NCI-H1417 treated with DMSO at 0.1 percent for 48 hours (cell line): Measurements from ENCODE around the gene BBS9.
"Not testable (repeated sequence)": the region's sequence is repeated elsewhere in the genome, so short reads cannot be mapped to it uniquely, and the experiment has no call there.

Experiments
- DNase-seq: peaks from one replicate; lab custom pipeline; 2025; lab: John Stamatoyannopoulos, UW

The BBS9 gene

DNA sequence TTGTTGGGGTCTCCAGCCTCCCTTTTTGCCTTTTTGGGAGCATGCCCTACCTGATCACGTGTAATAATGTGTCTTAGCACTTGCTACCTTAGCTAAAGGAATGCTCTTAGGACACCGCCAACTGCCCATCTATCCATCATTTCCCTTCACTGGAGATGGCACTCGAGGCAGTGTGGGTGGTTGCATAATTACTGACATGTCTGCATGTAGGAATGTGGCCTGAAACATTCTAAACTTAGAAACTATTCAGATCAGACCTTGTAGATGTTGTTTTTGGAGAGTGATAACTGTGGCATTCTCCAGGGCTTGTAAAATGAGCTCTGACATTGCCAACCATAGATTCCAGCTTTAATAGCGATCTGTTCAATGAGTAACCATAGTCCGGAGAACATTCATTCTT is 365.8 kb downstream of the BBS9 start:
- DNase-seq: no peak

DNA sequence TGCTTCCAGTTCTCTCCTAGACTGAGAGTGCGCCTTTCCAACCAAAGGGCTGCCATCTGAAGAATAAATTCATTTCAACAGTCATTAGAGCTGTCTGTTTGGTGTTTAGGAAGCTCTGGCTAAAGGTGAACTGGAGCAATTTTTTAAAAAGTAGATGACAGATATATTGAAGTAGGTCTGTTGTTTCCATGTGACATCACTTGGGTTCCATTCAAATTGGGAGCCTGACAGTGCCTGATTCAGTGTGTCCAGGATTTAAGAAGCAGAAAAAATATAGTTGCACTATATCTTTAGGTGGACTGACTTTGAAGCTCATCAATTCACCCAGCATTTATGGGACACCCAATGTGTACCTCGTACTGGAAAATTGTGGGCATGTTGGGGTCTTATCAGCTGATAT is 367.7 kb downstream of the BBS9 start:
- DNase-seq: no peak

DNA sequence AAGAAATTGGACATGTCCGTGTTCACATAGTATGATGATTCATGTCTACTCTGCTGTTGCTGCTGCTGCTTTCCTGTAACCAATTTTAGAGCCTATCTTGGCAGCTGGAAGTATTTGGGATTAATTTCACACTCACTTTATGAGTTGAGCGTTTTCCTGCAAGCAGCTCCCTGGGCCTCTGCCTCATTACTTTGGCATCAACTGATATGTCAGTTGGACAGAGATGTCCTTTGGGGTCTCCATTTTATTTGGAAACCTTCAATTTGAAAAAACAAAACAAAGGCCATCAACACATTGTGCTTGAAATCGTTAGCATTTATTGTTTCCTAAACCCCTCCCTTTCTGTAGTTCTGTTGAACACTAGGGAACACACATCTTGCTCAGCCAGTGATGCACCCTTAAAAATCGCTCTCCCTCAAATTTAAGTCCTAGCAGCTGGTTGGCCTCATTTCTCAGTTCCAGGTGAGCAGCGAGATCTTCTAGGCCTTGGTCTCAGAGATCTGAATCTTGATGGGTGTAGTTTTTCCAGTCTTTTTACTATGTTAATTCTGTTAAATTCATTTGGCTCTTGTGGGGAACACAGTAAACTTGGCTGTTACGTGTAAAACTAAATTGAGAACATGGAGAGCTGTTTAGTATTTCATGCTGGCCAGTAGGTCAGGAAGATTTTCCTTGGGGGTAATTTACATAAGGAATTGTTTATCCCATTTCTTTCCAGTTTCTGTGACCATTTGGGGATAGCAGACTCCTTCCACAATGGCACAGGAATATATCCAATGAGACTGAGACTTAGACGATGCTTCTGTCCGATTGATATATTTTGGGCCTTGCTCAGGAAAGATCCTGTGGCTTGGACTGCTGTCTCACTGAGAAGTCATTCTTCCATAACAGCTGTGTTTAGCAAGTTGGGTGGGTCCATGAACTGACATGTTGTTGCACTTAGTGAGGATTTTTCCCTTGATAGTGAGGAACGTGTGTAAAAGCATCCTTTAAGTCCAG is 371.6 kb downstream of the BBS9 start:
- no peak for DNase-seq

DNA sequence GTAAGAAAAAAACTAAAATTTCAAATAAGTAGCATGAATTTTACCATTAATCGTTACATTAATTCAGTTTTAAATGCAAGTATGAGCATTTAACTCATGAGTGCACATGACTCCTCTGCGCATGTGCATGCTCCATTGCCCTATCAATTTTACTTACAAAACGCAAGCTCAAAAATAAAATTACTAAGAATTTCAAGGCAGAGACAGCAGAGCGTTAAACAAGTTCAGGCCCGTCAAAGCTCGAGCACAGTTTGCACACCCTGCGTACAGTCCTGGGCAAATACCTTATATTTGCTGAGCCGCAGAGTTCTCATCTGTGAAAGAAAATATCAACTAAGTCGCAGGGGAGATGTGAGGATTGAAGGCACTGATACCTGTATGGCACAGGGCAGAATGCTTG is 373.6 kb downstream of the BBS9 start:
- DNase-seq: no peak

DNA sequence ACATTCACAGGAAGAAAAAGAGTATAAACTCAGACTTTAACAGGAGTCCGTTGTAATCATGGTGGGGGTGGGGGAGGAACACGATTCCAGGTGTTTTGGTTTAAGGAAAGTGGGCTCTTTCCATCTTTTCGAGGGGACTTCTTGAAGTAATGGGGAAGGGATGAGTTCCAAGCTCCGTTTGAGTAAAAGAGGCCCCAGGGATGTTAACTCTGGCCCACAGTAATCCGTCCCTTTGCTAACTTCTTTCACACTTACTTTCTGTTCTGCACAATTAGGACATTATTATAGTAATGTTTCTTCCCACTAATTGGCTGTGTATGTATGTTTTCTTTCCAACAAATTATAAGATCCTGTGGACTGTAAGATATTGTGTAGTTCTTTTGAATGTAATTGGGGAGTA is 374.4 kb downstream of the BBS9 start:
- DNase-seq: no peak

DNA sequence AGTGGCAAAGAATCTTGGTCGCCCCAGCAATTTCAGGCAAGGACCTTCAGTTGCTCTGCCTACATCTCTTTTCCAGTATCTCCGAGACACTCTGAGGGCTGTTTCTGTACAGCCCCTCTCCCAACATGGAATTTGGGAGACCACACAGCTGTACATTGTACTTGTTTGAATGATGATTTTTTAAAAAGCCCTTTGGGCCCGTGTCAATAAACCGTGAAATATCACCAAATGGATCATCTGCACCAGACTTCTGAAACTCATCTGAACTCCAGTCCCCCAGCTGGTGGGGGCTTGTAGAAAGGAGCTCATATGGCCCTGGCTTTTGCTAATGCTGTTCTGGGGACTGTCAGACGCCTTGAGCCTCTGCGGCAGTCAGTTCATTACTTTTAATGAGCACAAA is 374.9 kb downstream of the BBS9 start:
- DNase-seq: no peak

DNA sequence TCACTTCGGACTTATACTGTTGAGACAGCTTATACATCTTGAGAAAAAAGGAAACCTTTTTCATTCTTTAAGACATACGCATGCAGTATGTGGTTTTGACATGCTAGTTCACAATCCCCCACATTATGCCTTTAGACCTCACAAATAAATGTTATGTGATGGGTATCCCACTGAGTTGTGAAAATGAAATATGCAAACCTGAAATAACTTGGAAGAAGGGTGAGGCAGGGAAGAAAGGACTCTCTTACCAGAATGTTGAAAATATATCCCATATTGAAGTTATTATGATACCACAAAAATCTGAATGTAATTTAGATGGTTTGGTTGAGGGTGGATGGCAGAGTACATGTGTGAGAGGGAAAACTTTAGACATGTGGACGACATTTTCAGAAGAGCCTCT is 379.8 kb downstream of the BBS9 start:
- no peak for DNase-seq

DNA sequence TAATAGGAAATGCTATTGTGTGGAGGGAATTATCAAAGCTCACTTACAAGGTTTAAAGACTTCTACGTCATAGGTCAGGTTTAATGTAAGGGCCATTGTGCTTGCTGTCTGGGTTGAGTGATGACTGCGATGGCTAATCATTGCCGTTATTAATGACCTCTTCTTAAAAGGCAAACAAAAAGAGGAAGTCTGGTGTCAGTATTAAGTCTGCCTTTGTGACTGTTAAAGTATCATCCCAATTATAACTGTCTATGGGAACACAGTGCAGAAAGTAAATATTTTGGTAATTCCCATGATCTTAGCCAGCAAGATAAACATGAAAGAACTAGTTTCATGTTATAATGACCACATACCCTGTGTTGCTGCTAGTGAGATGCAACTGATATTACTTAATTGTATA is 382.4 kb downstream of the BBS9 start:
- peak; percentile 16 for DNase-seq

DNA sequence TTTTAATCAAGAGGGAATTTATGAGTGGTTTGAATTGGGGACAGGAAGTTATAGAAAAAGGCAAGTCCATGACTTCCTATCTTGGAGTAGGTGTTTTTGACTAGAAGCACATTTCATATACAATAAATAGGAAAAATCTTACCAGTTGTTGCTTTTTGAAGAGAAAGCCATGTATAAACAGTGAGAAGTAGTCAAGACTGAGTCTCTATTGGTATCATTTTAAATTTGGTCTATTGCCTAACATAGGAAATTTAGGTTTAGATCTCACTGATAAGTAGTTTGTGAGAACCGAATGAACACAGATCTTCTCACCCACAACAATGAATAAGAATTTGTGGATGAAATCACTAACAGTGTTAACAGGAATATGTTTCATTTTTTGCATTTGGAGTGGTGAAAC is 387.2 kb downstream of the BBS9 start:
- DNase-seq: no peak

DNA sequence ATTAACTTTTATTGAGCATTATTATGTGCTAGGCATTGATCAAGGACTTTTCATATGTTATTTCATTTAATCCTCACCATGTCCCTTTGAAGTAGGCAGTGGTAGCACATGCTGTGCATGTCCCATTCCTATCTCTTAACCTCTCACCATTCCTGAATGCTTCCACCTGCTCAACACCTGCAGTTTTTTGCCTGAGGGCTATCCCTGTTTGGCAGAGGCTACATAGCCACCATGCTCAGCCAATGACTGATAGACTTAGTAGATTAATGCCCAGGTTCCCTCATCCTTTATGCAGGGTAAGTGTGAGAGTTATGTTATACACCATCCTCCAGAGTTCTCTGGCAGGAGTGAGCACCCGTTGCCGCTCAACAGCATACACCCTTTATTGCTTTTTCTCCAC is 387.8 kb downstream of the BBS9 start:
- DNase-seq: peak; percentile 27

DNA sequence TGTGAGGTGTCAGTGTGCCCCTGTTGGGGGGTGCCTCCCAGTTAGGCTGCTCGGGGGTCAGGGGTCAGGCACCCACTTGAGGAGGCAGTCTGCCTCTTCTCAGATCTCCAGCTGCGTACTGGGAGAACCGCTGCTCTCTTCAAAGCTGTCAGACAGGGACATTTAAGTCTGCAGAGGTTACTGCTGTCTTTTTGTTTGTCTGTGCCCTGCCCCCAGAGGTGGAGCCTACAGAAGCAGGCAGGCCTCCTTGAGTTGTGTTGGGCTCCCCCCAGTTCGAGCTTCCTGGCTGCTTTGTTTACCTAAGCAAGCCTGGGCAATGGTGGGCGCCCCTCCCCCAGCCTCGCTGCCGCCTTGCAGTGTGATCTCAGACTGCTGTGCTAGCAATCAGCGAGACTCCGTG is 397.6 kb downstream of the BBS9 start:
- not testable (repeated sequence) for DNase-seq

DNA sequence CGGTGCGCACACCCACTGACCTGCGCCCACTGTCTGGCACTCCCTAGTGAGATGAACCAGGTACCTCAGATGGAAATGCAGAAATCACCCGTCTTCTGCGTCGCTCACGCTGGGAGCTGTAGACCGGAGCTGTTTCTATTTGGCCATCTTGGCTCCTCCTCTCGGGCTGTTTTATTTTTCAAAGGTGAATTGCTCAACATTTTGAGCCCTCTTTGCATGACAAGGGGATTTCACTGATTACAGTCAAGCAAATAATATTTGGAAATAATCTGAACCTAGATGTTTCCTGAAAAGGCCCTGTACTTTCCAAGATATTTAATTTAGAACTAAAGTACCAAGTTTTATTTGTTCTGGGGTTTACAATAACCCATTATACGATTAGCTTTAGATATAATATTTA is 398.2 kb downstream of the BBS9 start:
- not testable (repeated sequence) for DNase-seq

DNA sequence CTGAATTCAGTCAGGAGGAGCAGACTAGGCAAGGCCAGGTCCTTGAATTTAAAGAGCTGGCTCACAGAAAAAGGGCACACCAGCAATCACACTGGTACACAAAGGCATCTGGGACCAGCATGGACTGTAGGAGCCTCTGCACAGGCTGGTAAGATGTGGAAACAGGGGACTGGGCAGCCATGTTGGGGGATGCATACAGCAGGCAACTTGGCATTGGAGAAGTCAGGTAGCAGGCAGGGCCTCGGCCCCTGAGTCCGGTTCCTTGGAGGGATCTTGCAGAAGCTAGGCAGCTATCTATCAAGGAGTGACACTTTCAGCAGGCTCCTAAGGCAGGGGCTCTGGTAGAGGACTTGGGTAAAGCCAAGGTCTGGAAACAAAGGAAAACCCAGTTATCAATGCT is 399.7 kb downstream of the BBS9 start:
- no peak for DNase-seq

DNA sequence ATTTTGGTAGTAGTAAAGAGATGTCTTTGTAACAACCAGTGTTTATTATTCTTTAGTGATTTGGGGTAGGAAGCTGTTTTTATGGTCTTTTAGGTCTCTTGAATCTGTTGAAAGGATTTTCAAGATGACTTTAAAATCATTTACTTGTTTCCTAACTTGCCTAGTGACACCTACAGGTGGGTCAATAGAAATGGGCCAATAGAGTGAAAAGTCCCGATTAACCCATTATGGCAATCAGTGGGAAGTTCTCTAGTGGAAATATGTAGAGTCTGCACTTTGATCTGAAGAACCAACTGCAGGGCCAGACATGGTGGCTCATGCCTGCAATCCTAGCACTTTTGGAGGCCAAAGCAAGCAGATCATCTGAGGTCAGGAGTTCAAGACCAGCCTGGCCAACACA is 401.3 kb downstream of the BBS9 start:
- no peak for DNase-seq

DNA sequence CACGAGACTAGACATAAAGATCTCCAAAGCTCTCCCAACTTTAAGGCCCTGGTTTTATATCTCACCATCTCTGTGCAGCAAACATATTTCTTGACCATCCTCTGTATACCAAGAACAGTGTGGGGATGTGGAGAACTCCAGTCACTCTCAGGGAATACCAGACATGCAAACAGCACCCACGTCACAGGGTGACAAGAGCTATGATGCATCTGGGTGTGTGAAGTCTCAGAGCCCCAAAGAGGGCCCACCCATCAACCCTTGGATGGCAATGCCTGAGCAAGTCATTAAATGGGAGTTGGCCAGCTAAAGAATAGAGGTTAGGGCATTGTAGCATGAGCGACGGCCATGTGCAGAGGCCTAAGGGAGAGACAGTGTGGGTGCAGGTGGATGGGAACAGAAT is 402.5 kb downstream of the BBS9 start:
- no peak for DNase-seq

DNA sequence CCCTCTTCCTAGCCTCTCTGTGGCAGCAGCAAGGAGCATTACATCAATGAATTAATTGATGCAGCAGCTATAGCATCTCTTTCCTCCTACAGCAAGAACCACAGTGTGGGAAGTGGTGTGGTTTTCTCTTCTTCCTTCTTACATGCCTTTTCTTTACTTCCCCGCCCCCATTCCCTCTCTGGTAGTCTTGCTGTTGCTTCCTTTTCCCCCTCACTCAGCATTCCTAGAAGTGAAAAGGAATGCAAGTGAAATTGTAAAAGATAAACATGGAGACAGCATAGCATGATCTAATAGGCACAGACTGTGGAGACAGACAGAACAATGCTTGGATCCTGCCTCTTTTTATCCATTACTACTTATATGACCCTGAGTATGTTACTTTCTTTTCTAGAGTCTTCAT is 405.5 kb downstream of the BBS9 start:
- DNase-seq: no peak

DNA sequence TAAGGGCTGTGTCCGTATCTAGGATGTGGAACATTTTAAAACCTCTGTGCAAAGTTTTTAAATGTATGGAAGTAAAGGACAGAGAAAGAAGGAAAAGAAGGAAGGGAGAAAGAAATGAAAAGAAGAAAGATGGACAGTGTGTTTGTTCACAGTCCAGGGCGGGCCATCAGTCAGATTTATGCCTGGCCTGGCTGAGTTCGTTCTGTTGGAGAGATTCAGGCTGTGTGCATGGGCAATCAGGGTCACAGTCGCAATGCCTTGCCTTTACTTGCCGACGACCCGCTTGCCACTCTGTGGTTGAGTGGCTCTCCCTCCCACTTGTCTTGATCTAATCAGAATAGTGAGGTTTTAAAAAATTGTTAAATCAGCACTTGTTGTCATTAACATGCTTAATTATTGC is 406.6 kb downstream of the BBS9 start:
- no peak for DNase-seq

DNA sequence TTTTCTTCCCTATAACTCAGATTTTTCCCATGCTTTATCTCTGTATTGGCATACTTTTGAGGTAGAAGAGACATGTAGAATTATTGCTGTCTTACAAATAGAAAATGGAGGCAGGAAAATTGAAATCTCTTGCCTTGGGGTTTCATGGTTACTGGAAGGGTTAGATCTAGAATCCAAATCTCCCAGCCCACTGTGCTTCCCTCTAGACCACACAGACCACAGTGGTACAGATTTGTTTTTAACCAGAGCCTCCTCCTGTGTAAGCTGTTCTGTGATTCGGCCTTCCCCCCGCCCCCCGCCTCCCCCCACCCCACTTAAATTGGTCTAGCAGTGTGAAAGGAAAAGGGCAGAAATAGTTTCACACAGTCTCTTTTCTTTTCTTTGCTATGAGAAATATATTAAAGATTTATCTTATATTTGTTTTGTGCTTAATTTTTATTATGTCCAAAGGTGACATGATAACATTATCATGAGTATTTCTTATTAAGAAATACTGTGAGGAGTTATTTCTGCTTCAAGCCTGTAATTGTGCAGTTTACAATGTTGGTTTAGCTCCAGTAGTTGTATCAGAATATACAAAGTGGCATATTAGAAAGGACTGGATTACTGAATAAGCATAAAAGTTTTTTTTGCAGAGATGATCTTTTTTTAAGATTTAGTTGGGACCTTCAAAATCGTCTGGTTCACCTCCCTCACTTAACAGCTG is 407.2 kb downstream of the BBS9 start:
- DNase-seq: no peak

DNA sequence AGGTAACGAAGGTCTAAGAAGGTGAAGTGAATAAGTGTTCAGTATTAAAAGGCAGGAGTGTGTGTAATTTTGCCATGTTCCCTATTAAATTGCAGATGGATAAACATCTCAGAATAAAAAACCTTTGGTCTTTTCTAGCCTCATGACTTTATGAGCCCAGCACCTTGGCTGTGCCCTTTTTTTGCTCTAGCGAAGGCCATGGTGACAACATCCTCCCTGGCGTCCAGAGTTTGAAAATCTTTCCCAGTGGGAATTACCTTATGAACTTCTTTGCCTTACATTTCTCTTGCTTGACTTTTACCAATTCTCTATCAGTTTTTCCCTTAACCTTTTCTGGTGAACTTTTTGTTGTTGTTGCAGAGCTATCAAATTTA is 407.7 kb downstream of the BBS9 start:
- no peak for DNase-seq

DNA sequence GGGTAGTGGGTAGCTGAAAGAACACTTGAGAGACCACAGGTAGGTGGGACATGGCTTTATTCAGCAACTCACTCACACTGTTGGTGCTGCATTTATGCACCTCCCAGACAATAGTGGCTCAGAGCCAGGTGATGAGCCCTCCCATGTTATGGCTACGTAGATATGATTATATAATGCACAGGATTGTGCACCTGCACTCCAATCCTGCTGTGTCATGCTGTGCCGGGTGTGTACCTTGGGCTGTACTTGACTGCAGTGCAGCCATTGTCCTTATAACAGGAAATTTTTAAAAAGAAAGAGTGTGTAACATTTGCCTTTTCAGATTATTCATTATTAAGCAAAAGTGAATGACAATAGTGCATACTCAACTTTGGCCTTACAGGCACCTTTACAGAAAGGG is 409.8 kb downstream of the BBS9 start:
- DNase-seq: no peak

DNA sequence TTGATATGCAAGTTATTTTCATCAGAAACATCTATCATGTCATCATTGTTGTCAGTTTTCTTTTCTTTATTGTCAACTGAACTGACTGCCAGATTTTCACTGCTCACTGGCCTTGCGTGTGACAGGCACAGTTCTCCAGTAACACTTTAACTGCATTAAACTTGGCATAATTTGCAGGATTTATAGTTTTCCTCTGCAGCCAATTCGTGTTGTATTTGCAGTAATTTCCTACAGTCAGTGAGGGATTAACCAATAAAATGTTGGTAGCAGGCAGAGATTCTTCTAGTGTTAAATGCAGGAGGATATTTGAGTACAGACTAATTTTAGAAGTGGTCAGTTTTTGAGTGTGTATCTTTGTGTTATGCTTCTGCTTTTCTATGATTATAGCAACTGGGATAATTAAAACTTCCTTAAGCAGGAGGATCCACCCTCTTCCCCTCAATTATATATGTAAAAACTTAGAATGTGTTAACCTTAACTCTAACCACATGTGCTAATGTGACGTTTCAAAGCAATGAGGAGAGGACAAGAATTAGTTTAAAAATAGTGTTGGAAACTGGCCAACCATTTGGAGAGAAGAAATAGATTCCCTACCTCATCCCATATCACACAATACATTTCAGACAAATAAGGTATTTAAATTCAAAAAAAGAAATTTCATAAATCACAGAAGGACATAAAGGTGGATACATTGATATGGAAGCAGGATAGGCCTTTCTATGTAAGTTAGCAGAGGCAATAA is 410.5 kb downstream of the BBS9 start:
- DNase-seq: no peak

DNA sequence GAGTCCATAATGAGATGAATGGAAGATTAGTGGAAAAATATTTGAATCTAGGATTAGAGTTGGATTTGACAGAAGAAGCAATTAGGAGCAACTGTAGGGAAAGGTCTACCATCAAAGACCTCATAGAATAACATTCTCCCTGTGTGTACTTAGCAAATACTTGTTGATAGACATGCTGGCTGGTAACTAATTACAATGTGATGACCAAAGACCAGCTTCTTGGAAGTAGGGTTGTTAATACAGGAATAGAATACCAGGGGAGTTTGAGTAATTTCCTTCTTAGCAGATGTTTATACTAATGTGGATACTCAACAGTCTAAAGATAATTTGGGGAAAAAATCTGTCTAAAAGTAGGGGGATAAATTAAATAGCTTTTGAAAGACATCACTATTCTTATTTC is 418.5 kb downstream of the BBS9 start:
- no peak for DNase-seq

DNA sequence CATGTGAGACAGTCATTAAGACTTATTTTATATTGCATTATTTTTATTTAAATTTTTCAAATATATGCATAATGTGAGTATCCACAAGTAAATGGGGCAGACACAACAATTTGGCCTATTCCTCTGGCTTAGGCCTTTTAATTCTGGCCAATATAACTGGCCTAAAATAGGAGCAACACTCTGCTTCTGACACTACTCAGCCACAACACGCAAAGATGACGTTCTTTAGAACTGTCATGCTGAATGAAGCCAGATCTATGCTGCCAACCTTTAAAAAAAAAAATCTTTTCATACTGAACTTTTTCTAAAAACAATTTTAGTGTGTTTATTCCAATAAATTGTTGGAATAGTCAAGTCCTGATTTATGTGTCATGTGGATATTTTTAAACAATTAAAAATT is 421.0 kb downstream of the BBS9 start:
- DNase-seq: no peak
